Measurements from ENCODE around the gene NDUFB8. TPM values are rescaled to one million over a fixed set of nuclear protein-coding genes. Genes with fewer than 3 reads are reported as not detected.

The NDUFB8 gene
- total RNA-seq, 1 donor from 2014 or later: 195 TPM

DNA sequence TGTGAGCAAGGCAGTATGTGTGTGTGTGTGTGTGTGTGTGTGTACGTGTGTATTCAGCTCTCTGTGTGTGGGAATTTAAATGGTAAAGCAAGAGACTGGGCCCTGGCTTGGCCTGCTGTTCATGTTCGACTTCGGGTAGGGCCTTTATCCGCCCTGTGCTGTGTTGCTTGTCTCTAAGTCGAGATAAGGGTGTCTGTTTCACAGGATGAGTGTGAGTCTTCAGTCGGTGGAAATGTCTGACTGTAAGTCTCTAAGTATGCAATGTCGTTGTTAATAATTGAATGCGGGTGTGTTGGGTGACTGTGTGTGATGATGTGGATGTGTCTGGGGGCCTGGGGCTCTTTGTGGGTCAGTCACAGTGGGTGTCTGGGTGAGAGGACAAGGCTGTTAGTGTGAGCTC, 40.8 kb upstream of the NDUFB8 start:
- Mint-ChIP-seq H3K36me3 (no peaks in the 10 kb centered on the region), H3K4me1 (ENCODE audit: unreplicated experiment) (no peaks in the 10 kb centered on the region), H3K27ac (no peak overlapping the region), H3K4me3 (no peak overlapping the region), H3K9me3 (no peaks in the 10 kb centered on the region), H3K27me3 (peaks cover 24% of the 10 kb centered on the region)
- peak; percentile 24 for DNase-seq (ENCODE audit: extremely low spot score, unreplicated experiment)
- TF ChIP-seq, protein P1, sequence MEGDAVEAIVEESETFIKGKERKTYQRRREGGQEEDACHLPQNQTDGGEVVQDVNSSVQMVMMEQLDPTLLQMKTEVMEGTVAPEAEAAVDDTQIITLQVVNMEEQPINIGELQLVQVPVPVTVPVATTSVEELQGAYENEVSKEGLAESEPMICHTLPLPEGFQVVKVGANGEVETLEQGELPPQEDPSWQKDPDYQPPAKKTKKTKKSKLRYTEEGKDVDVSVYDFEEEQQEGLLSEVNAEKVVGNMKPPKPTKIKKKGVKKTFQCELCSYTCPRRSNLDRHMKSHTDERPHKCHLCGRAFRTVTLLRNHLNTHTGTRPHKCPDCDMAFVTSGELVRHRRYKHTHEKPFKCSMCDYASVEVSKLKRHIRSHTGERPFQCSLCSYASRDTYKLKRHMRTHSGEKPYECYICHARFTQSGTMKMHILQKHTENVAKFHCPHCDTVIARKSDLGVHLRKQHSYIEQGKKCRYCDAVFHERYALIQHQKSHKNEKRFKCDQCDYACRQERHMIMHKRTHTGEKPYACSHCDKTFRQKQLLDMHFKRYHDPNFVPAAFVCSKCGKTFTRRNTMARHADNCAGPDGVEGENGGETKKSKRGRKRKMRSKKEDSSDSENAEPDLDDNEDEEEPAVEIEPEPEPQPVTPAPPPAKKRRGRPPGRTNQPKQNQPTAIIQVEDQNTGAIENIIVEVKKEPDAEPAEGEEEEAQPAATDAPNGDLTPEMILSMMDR (conservative IDR thresholded peaks at IDR 0.05): no peak

DNA sequence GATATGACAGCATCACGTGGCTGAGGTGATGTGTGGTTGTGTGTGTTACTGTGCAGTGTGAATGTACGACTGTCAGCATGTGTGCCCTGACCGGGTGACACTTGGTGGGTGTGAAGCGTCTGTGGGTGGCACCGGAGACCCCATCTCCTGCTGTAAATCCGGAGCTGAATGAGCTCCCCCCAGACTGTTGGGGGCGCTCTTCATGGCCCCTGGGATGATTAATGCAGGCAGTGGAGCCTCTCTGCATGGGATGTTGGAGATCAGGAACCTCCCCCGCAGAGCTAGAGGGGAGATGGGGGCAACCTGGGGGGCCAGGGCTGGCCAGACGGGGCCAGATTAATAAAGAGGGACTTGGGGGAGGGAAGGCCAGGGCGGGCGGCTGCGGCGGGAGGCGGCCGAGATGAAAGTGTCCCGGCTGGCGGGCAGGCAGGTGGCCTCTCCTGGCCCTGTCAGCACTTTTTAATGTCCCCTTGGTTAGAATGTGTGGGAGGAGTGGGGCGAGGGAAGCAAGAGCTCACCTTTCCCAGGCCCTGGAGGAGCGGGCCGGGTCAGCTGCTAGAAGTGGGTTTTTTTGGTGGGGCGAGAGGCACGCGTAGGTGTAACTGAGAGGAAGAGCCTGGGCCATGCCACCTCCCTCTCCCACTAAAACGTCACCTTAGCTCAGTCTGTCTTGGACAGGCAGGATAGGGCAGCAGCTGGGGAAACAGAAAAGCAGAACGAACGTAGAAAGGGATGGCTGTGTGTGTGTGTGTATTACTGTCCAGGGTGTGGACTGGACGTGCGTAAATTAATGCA, 40.2 kb upstream of the NDUFB8 start:
- H3K4me1 Mint-ChIP-seq (ENCODE audit: unreplicated experiment): no peaks in the 10 kb centered on the region
- TF ChIP-seq, protein P1 (conservative IDR thresholded peaks at IDR 0.05): no peak
- H3K4me3 Mint-ChIP-seq: no peak overlapping the region
- H3K27me3 Mint-ChIP-seq: peaks cover 18% of the 10 kb centered on the region
- H3K9me3 Mint-ChIP-seq: no peaks in the 10 kb centered on the region
- H3K36me3 Mint-ChIP-seq: no peaks in the 10 kb centered on the region
- peak; percentile 58 for DNase-seq (ENCODE audit: extremely low spot score, unreplicated experiment)
- no peak overlapping the region for H3K27ac Mint-ChIP-seq

DNA sequence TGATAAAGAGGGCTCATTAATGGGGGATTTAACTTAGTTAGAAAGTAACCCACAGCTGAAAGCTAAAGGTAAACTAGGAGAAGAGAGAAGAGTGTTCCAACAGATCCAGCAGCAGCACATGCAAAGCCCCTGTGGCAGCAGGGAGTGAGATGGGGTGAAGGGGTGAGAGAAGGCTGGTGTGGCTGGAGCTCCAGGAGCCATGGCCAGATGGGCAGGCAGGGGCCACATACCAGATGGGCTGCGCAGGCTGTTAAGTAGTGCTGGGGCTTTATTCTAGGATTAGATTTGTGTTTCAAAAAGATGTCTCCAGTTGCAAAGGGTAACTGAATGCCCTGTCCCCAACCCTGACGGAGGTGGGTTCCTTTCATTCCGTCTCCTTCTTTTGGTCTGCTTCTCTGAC, 39.2 kb upstream of the NDUFB8 start:
- Mint-ChIP-seq H3K4me1 (ENCODE audit: unreplicated experiment) (no peaks in the 10 kb centered on the region), H3K36me3 (no peaks in the 10 kb centered on the region), H3K27ac (no peak overlapping the region), H3K9me3 (no peaks in the 10 kb centered on the region), H3K27me3 (peaks cover 12% of the 10 kb centered on the region), H3K4me3 (no peak overlapping the region)
- TF ChIP-seq, protein P1 (conservative IDR thresholded peaks at IDR 0.05): no peak
- peak; percentile 50 for DNase-seq (ENCODE audit: extremely low spot score, unreplicated experiment)

DNA sequence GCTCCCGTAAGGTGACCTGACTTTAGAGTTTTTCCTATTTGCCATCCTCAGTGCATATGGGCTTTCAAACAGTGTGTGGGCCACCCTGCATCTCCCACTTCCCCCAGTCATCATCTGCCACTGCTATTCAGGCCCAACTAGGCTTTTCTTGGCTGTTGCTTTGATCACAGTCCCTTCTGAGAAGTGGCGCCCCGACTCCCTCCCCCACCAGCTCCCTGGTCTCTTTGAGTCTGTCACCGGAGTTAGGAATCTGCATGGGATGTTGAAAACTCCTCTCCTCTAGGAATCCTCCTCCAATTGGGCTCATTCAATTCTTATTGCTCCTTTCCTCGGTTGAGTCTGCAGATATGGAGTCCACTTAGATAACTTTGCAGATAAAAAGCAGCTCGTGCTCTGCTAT, 38.2 kb upstream of the NDUFB8 start:
- no peaks in the 10 kb centered on the region for H3K36me3 Mint-ChIP-seq

DNA sequence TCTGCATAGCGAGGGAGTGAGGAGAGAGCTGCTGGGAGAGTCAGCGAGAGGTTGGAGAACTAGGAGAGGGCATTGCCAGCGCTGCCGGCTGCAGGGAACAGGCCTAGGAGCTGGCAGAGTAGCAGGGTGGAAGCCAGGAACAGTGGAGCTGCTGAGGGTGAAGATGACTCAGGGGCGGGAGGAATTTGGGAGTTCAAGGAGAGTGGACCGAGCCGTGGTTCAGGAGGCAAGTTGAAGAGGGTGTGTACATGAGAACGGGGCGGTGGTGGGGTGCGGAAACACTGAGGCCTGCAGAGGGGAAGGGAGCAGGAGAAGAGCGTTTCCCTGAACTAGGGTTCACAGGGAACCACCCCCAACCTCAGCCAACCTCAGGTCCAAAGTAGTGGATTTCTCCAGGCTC, 37.6 kb upstream of the NDUFB8 start:
- DNase-seq (ENCODE audit: extremely low spot score, unreplicated experiment): peak; percentile 58
- Mint-ChIP-seq H3K27me3 (peaks cover 12% of the 10 kb centered on the region), H3K9me3 (no peaks in the 10 kb centered on the region), H3K4me3 (no peak overlapping the region), H3K27ac (no peak overlapping the region), H3K4me1 (ENCODE audit: unreplicated experiment) (no peaks in the 10 kb centered on the region), H3K36me3 (no peaks in the 10 kb centered on the region)
- TF ChIP-seq, protein P1 (conservative IDR thresholded peaks at IDR 0.05): no peak

More for the DNA sequence above, 38.2 kb upstream of the NDUFB8 start:
- Mint-ChIP-seq H3K27me3 (peaks cover 13% of the 10 kb centered on the region), H3K4me1 (ENCODE audit: unreplicated experiment) (no peaks in the 10 kb centered on the region), H3K9me3 (no peaks in the 10 kb centered on the region), H3K4me3 (no peak overlapping the region), H3K27ac (no peak overlapping the region)
- DNase-seq (ENCODE audit: extremely low spot score, unreplicated experiment): peak; percentile 29
- TF ChIP-seq, protein P1 (conservative IDR thresholded peaks at IDR 0.05): no peak

Data from type B pancreatic cell (in vitro differentiated cells).